Peyer's patch (tissue), 4 donors: ENCODE results near the gene PLXDC1. TPM values are rescaled to one million over a fixed set of nuclear protein-coding genes. Genes with fewer than 3 reads are reported as not detected.
"Not testable (repeated sequence)": the region's sequence is repeated elsewhere in the genome, so short reads cannot be mapped to it uniquely, and the experiment has no call there.

Source experiments
- DNase-seq, 3 donors: peaks; one replicate each; pipeline ENCODE4 v3.0.0-alpha.2; 2017 to 2019
- H3K27ac ChIP-seq, 4 donors: fragments of 200-600 bp; sonication (generic); one replicate each; pipeline ENCODE4 v1.5.1; 2016 to 2019
- H3K27me3 ChIP-seq, 2 donors: fragments of 200-600 bp; sonication (generic); one replicate each; pipeline ENCODE4 v1.5.1; 2019
- H3K36me3 ChIP-seq, 3 donors: fragments of 200-600 bp; sonication (generic); one replicate each; pipeline ENCODE4 v1.5.1; 2016 to 2019
- H3K4me1 ChIP-seq, 4 donors: fragments of 200-600 bp; sonication (generic); one replicate each; pipeline ENCODE4 v1.5.1; 2016 to 2019
- H3K4me3 ChIP-seq, 4 donors: fragments of 200-600 bp; sonication (generic); 1 replicate in 3 of 4; 2 replicates in 1 of 4; pipeline ENCODE4 v1.5.1; 2016 to 2019; ENCODE audit warnings: mild to moderate bottlenecking in 1 of 4
- H3K9me3 ChIP-seq, 4 donors: fragments of 200-600 bp; sonication (generic); one replicate each; pipeline ENCODE4 v1.5.1; 2016 to 2019; ENCODE audit warnings: mild to moderate bottlenecking in 1 of 4
- CTCF ChIP-seq, 6 experiments: fragments of 450-650 bp in 4 of 6; fragments of 200-600 bp in 2 of 6; sonication (generic) in 1 of 6; IDR thresholded peaks; one replicate each; pipeline ENCODE4 v1.5.1; 2017 to 2019; ENCODE audit warnings: antibody characterized with exemption in 6 of 6, mild to moderate bottlenecking in 3 of 6, moderate library complexity in 1 of 6
- POLR2A ChIP-seq, 2 donors: fragments of 450-650 bp; IDR thresholded peaks; one replicate each; pipeline ENCODE4 v1.5.1; 2017; ENCODE audit warnings: antibody characterized with exemption in 2 of 2, mild to moderate bottlenecking in 2 of 2, moderate library complexity in 2 of 2
- total RNA-seq, 4 donors: library from RNA; depleted of rRNA; stranded (reverse); fragments of >200 nt; gene quantifications; one replicate each; pipeline ENCODE4 v1.1.0, GENCODE V29; 2016

PLXDC1 gene
- total RNA-seq, 4 donors from 2014 or later: 14.5 to 34.7 (median 18.2) TPM

GRCh38 chr17:39028690-39029089, 122.7 kb downstream of the PLXDC1 start:
- Histone ChIP-seq H3K36me3 (no peaks in the 10 kb centered on the region), H3K4me1 (peaks cover 0 to 13% (median 0%) of the 10 kb centered on the region in 4 donors), H3K9me3 (no peaks in the 10 kb centered on the region), H3K27me3 (no peaks in the 10 kb centered on the region), H3K27ac (no peak overlapping the region), H3K4me3 (no peak overlapping the region)
- TF ChIP-seq CTCF (IDR thresholded peaks at IDR 0.05) (no peak), POLR2A (IDR thresholded peaks at IDR 0.05) (no peak)
- DNase-seq: no peak

- H3K36me3 ChIP-seq: no peaks in the 10 kb centered on the region
- H3K9me3 ChIP-seq: no peaks in the 10 kb centered on the region
- peaks cover 0 to 13% (median 0%) of the 10 kb centered on the region in 4 donors for H3K4me1 ChIP-seq
- H3K27ac ChIP-seq: peak overlapping the region in 3 of 4 donors; percentile 6 to 46 (median 17)
- no peak for TF ChIP-seq CTCF (IDR thresholded peaks at IDR 0.05)
- TF ChIP-seq POLR2A (IDR thresholded peaks at IDR 0.05): no peak
- peak in 1 of 3 donors; percentile 51 for DNase-seq
- H3K27me3 ChIP-seq: no peaks in the 10 kb centered on the region
- H3K4me3 ChIP-seq: peak overlapping the region in 3 of 4 donors; percentile 18 to 55 (median 52)
These were observed 123.9 kb downstream of the PLXDC1 start for GRCh38 chr17:39027455-39028035.

GRCh38 chr17:39026980-39027451, 124.4 kb downstream of the PLXDC1 start:
- peak overlapping the region in 3 of 4 donors; percentile 6 to 46 (median 17) for H3K27ac ChIP-seq
- H3K4me1 ChIP-seq: peaks cover 0 to 13% (median 0%) of the 10 kb centered on the region in 4 donors
- TF ChIP-seq CTCF (IDR thresholded peaks at IDR 0.05): peak in 2 of 6 experiments; percentile 7 to 20
- no peak for TF ChIP-seq POLR2A (IDR thresholded peaks at IDR 0.05)
- H3K9me3 ChIP-seq: no peaks in the 10 kb centered on the region
- H3K27me3 ChIP-seq: no peaks in the 10 kb centered on the region
- H3K4me3 ChIP-seq: peak overlapping the region in 3 of 4 donors; percentile 18 to 55 (median 52)
- DNase-seq: peak in 2 of 3 donors; percentile 75 to 81
- no peaks in the 10 kb centered on the region for H3K36me3 ChIP-seq

- H3K4me1 ChIP-seq: peaks cover 0 to 13% (median 0%) of the 10 kb centered on the region in 4 donors
- not testable (repeated sequence) for H3K9me3 ChIP-seq, H3K36me3 ChIP-seq, H3K27me3 ChIP-seq, DNase-seq, H3K4me3 ChIP-seq, H3K27ac ChIP-seq
These were observed 125.1 kb downstream of the PLXDC1 start for GRCh38 chr17:39026346-39026745.

GRCh38 chr17:39022924-39023323, 128.5 kb downstream of the PLXDC1 start:
- Histone ChIP-seq H3K27ac (no peak overlapping the region), H3K4me3 (no peak overlapping the region), H3K9me3 (no peaks in the 10 kb centered on the region), H3K36me3 (no peaks in the 10 kb centered on the region), H3K27me3 (no peaks in the 10 kb centered on the region), H3K4me1 (peaks cover 0 to 18% (median 0%) of the 10 kb centered on the region in 4 donors)
- DNase-seq: no peak
- TF ChIP-seq CTCF (IDR thresholded peaks at IDR 0.05) (no peak), POLR2A (IDR thresholded peaks at IDR 0.05) (no peak)

- not testable (repeated sequence) for H3K9me3 ChIP-seq, DNase-seq, H3K4me1 ChIP-seq, H3K4me3 ChIP-seq, H3K27me3 ChIP-seq, H3K36me3 ChIP-seq, H3K27ac ChIP-seq
These were observed 131.4 kb downstream of the PLXDC1 start for GRCh38 chr17:39020037-39020436.
